ENCODE measurements around the gene SDK2.

Gene SDK2

DNA sequence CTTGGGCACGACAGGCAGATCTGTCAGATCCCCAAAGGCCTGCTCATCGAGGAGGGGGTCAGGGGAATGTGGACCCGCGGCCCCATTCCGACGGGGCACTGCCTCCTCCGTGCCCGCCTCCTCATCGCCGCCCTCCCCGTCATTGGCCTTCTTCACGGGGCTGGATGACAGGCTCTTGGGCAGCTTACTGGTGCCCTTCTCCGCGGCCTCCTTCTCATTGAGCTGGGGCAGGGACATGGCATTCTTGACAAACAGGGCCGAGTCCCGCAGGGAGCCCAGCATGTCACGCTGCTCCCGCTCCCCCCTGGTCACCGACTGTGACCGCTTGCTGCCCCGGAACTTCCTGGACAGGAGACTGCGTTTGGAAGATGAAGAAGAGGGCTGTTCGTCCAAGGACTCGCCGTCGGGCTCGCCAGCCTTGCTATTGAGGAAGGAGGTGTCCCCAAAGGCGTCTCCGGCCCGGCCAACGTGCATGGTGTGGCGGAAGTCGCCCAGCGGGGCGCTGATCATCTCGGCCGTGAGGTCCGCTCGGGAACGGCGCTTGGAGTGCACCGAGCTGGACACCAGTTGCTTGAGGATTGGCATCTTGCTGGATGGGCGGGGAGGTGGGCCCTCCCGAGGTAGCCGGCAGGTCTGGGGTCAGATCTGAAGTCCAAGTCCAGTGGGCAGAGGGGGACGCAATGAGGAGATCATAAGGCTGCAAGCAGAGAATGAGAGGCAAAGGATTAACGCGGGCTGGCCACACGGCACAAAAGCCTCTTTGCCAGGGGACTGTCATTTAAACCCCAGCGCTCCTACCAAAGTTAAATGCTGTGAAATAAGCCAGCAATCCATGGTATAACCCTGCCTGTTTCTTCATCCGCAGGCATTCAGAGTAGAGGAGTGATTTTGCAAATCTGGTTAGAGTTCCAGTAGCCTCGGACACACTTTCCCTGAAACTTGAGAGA is 358.1 kb downstream of the SDK2 start:
- no peak for DNase-seq (ENCODE audit: low spot score)

DNA sequence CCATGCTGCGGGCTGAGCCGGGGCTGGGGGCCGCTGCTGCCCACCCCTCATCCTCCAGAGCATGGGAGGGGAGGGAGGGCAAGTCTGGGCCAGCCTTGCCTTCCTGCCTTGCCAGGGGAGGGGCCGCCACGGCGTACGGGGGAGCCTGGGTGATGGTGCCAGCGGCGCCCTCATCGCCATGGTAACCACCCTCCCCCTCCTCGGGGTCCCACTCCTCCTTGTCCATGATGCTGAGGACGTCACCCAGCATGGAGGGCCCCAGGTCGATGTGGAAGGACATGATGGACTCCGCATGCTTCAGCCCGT is 358.7 kb downstream of the SDK2 start:
- DNase-seq (ENCODE audit: low spot score): no peak

DNA sequence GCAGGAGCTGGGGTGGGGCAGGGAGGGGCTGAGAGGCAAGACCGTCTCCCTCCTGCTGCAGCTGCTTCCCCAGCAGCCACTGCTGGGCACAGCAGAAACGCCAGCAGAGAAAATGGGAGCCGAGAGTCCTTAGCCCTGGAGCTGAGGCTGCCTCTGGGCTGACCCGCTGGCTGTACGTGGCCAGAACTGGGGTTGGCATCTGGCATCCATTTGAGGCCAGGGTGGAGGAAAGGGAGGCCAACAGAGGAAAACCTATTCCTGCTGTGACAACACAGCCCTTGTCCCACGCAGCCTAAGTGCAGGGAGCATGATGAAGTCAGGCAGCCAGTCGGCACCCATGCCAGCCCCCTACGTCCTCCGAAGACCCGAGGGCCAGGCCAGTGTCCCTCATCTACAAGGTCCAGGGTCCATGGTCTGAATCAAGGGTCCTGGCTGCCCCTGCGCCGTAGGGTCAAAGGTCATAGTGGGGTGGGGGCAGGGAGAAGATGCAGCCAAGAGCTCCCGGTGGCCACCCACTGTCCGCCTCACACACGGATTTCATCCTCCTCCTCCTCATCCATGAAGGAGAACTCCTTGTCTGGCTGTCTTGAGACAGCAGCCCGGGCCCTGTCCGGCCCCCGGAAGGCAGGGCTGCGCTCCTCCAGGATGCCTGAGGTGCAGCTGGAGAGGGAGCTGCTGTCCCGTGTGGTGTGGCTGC is 359.2 kb downstream of the SDK2 start:
- no peak for DNase-seq (ENCODE audit: low spot score)

All from SK-N-DZ (cell line).